ENCODE measurements around the gene CTDSPL.
"Not testable (repeated sequence)": the region's sequence is repeated elsewhere in the genome, so short reads cannot be mapped to it uniquely, and the experiment has no call there.

- TF ChIP-seq, protein P1, sequence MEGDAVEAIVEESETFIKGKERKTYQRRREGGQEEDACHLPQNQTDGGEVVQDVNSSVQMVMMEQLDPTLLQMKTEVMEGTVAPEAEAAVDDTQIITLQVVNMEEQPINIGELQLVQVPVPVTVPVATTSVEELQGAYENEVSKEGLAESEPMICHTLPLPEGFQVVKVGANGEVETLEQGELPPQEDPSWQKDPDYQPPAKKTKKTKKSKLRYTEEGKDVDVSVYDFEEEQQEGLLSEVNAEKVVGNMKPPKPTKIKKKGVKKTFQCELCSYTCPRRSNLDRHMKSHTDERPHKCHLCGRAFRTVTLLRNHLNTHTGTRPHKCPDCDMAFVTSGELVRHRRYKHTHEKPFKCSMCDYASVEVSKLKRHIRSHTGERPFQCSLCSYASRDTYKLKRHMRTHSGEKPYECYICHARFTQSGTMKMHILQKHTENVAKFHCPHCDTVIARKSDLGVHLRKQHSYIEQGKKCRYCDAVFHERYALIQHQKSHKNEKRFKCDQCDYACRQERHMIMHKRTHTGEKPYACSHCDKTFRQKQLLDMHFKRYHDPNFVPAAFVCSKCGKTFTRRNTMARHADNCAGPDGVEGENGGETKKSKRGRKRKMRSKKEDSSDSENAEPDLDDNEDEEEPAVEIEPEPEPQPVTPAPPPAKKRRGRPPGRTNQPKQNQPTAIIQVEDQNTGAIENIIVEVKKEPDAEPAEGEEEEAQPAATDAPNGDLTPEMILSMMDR (IDR thresholded peaks at IDR 0.05) = not testable (repeated sequence)
- not testable (repeated sequence) for TF ChIP-seq POLR2AphosphoS5, TCF7L2 (IDR thresholded peaks at IDR 0.05; ENCODE audit: low read depth, low read length)
These were observed 46.5 kb upstream of the CTDSPL start for GRCh38 chr3:37815156-37815555.
